ENCODE data around the gene EMB.
"Not testable (repeated sequence)": the region's sequence is repeated elsewhere in the genome, so short reads cannot be mapped to it uniquely, and the experiment has no call there.

EMB gene

DNA sequence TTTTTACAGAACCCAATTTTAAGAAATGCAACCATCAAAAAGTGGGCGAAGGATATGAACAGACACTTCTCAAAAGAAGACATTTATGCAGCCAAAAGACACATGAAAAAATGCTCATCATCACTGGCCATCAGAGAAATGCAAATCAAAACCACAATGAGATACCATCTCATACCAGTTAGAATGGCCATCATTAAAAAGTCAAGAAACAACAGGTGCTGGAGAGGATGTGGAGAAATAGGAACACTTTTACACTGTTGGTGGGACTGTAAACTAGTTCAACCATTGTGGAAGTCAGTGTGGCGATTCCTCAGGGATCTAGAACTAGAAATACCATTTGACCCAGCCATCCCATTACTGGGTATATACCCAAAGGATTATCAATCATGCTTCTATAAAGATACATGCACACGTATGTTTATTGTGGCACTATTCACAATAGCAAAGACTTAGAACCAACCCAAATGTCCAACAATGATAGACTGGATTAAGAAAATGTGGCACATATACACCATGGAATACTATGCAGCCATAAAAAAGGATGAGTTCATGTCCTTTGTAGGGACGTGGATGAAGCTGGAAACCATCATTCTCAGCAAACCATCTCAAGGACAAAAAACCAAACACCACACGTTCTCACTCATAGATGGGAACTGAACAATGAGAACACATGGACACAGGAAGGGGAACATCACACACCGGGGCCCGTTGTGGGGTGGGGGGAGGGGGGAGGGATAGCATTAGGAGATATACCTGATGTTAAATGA lies 19.7 kb downstream of the EMB start:
- DNase-seq (ENCODE audit: low read depth in 2 of 2): not testable (repeated sequence)

GRCh38 chr5:50420343-50420935 lies 20.6 kb downstream of the EMB start:
- DNase-seq (ENCODE audit: low read depth in 2 of 2): no peak

- DNase-seq (ENCODE audit: low read depth in 2 of 2): not testable (repeated sequence)
Observed at GRCh38 chr5:50419656-50420055, 21.4 kb downstream of the EMB start.

DNA sequence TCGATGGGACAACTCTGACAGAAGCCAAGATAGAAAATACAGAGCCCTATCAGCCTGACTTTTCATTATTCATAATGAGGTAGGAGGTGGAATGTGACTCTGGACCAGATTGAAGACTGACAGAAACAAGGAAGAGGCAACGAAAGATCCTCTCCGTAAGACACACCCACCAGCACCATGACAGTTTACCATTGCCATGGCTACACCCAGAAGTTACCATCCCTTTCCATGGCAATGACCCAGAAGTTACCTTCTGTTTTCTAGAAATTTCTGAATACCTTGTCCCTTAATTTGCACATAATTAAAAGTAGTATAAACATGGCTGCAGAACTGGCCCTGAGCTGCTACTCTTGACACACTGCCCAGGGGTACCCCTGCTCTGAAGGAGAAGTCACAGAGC lies 24.5 kb downstream of the EMB start:
- not testable (repeated sequence) for DNase-seq (ENCODE audit: low read depth in 2 of 2)

DNA sequence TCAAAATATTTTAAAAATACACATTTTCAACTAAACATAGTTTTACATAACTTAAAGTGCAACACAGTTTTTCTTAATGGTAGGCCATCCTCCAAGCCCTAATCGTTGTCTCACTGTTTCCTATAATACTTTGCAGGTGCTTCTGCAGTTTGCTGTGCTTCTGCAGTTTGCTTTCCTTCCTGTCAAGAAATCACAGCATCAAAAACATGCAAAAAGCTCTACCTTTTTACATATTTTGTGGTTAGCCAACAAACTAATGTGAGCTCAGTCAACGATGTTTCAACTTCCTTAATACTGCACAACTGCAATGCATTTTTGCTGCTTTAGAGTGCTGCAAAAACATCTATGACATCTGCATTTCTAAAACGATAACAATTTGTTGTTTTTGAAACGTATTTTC lies 25.2 kb downstream of the EMB start:
- no peak for DNase-seq (ENCODE audit: low read depth in 2 of 2)

GRCh38 chr5:50410932-50411331 lies 30.2 kb downstream of the EMB start:
- not testable (repeated sequence) for DNase-seq (ENCODE audit: low read depth in 2 of 2)

- DNase-seq (ENCODE audit: low read depth in 2 of 2): no peak
Observed at GRCh38 chr5:50406877-50407276, 34.2 kb downstream of the EMB start.

GRCh38 chr5:50401336-50401735 lies 39.8 kb downstream of the EMB start:
- DNase-seq (ENCODE audit: low read depth in 2 of 2): no peak

DNA sequence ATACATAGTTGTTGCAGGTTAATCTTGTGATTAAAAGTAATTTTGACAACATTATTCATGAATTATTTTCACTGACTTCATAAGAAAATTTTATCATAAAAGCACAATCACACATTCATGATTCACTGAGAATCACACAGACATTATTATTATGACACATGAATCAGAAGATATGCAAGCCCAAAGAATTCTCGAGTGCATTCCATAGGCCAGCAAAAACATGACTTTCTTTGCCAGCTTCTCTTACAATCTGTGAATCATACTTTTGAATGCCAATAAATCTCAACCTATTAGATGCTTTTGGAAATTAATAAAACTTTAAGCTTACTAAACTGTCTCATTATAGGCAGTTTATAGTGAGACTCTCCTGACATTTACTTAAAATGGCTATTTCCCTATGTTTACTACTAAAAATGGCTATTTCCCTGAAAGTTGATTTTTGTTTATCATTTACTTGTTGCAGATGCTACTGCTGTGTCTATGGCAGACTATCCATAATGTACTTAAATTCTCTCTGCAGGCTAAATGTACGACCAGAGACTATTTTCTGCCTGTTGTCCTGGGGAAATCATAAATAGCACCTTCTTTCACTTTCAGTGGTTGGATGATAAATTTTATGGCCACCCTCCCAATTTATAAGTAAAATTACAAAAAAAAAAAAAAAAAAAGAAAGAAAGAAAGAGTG lies 47.0 kb downstream of the EMB start:
- DNase-seq (ENCODE audit: low read depth in 2 of 2): peak; percentile 17 to 30

DNA sequence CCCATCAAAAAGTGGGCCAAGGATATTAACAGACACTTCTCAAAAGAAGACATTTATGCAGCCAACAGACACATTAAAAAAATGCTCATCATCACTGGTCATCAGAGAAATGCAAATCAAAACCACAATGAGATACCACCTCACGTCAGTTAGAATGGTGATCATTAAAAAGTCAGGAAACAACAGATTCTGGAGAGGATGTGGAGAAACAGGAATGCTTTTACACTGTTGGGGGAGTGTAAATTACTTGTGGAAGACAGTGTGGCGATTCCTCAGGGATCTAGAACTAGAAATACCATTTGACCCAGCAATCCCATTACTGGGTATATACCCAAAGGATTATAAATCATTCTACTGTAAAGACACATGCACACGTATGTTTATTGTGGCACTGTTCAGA lies 48.8 kb downstream of the EMB start:
- DNase-seq (ENCODE audit: low read depth in 2 of 2): not testable (repeated sequence)

GRCh38 chr5:50384381-50384780 lies 56.7 kb downstream of the EMB start:
- not testable (repeated sequence) for DNase-seq (ENCODE audit: low read depth in 2 of 2)

DNA sequence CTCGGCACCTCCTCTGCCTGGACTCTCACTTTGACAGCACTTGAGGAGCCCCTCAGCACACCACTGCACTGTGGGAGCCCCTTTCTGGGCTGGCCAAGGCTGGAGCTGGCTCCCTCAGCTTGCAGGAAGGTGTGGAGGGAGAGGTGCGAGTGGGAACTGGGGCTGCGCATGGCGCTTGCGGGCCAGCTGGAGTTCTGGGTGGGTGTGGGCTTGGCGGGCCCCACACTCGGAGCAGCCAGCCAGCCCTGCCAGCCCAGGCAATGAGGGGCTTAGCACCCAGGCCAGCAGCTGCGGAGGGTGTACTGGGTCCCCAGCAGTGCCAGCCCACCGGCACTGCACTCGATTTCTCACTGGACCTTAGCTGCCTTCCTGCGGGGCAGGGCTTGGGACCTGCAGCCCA lies 64.4 kb downstream of the EMB start:
- not testable (repeated sequence) for DNase-seq (ENCODE audit: low read depth in 2 of 2)

- DNase-seq (ENCODE audit: low read depth in 2 of 2): not testable (repeated sequence)
Observed at GRCh38 chr5:50369287-50370033, 71.6 kb downstream of the EMB start.

DNA sequence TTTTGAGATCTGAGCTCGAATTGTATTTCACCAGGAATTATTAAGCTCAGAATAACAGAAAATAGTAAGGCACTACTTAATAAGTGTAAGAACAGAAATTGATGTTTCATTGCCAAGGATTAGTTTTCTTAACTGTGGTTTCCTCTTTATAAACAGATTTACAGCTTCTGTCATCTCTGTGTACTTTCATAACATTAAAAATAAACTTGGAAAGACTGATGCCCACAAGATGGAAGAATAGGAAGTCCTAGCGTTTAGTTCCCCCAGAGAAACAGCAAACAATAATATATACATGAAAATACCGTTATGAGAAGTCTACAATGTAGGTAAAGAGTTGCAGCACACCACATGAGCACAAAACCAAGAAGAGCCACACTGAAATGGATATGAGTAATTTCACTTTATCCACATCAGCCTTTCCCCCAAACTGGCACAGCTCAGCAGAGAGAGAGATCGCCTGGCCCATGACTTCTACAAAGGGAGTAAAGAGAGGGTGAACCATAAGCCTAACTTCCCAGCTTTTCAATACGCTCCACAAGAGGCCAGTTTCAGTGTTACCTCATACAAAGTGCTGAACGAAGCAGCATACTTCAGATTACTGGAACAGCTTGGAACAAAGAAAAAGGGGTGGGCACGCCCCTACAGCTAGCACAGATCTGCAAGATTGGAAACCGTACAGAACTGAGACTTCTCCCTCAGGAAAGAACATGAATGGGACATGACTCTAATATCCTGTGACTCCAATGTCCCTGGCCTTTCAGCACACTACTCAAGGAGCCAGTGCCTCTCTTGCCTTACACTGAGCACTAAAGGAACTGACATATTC lies 75.4 kb downstream of the EMB start:
- no peak for DNase-seq (ENCODE audit: low read depth in 2 of 2)

DNA sequence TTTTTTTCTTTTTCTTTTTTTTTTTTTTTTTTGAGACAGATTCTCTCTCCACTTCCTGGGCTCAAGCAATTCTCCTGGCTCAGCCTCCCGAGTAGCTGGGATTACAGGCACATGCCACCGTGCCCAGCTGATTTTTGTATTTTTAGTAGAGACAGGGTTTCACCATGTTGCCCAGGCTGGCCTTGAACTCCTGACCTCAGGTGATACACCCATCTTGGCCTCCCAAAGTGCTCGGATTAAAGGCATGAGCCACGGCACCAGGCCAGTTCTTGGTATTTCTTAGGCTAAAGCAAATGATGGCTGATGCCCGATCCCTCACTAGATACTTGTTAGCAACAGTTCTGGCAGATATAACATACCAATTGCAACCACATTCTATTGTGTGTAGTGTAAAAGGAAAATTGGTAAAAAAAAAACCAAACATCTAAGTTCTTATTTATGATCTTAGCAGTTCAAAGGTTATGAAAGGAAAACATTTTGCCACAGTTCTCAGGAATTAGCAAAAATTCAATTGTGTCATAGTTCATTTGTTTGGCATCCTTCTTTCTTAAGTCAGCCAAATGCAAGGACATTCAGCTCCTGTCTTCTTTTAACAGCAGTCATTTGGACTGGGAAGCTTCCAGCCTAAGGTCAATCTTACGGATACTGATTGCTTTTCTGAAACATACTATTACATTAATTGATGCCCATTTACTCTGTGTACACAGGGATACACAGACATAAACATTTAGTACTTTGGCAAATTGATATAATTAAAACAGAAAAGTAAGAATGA lies 76.4 kb downstream of the EMB start:
- DNase-seq (ENCODE audit: low read depth in 2 of 2): not testable (repeated sequence)

GRCh38 chr5:50359187-50359586 lies 81.9 kb downstream of the EMB start:
- DNase-seq (ENCODE audit: low read depth in 2 of 2): no peak

DNA sequence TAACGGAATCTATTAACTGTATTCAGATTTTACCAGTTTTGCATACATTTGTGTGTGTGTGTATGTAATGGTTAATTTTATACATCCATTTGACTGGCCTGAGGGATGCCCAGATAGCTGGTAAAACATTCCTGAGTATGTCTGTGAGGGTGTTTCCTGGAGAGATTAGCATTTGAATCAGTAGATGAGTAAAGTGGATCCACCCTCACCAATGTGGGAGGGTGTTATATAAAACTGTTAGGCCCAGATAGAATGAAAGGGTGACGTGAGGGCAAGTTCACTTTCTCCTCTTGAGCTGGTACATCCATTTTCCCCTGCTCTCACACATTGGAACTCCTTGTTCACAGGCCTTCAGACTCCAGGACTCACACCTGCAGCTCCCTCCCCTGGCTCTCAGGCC lies 88.7 kb downstream of the EMB start:
- no peak for DNase-seq (ENCODE audit: low read depth in 2 of 2)

Measured in fibroblast of skin of left biceps (primary cell).